DMS53 (cell line): Measurements from ENCODE around the gene ZNF557.
"Not testable (repeated sequence)": the region's sequence is repeated elsewhere in the genome, so short reads cannot be mapped to it uniquely, and the experiment has no call there.

Experiments
- DNase-seq: peaks from one replicate; lab custom pipeline; 2025; lab: John Stamatoyannopoulos, UW

The ZNF557 gene

DNA sequence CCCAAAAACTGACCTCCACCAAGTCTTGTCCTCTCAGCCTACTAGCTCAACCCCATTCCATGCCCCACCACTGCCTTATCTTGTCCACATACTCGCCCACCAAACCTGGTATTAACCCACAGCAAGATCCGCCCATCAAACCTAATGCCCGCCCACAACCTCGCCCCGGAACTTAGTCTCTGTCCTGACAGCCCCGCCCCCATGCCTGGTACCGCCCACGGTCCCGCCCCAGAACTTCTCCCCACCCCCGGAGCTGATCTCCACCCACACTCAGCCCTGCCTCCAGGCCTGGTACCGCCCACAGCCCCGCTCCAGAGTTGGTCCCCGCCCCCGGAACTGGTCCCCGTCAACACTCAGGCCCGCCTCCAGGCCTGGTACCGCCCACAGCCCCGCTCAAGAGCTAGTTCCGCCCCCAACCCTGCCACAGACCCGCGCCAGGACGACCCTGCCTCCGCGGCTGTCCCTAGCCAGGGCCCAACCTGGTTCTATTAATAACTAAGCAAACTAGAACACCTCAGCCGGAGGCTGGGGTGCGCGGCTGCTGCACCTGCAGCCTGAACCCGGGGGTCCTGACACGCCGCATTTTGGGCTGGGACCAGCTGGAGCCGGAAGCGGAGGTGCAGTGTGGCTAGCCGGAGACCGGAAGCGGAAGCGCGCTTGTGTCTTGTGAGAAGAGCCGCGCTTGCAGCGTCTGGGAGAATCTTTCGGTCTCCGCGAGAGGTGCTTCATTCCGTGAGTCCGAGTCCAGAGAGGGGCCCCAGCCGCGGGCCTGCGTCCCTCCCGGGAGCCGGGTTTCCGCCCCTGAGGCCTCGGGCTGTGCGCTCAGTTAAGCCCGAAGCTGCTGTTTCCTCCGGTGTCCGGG lies at the start of gene ZNF557:
ZNF557 (plus strand) TSS at position 662 of the 862 bp plus-strand sequence. CDS start 5,372 bp downstream, outside the sequence.
- DNase-seq = peak; percentile 96

DNA sequence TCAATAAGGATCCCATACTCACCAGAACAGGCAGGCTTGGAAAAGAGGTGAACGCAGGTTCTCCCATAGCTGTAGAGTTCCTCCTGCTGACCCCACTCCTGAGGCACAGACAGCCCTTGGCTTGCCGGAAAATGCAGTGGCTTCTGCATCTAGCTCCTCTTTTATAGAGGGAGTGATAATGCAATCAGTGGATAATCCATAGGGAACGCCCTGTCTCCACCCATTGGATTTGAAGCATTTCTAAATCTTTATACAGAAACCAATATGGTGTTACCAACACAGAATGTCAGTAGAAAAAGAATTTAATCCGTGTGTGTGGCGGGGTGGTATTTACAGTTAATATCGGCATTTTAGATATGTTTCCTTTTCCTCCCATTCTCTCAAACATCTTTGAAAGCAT lies 48.2 kb upstream of the ZNF557 start, which contains the start of gene MBD3L2B:
MBD3L2B (minus strand) TSS at position 101 of the 400 bp plus-strand sequence; CDS start at position 67, 34 bp downstream.
- not testable (repeated sequence) for DNase-seq

DNA sequence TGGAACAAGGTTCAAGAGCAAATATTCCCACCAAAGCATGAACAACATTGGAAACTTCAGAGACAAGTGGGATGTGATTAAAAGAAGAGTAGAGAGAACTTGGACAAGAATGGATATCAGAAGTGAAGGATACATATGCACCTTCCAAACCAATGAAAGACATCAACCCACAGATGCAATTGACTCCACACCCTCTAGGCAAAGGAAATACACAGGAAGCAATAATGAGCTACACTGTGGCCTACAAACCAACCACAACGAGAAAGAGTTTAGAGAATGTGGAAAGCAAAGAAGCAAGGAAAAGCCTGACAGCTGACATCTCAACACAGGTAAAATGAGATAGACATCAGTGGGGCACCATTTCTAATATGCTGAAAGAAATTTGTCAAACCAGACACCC lies 40.7 kb upstream of the ZNF557 start:
- not testable (repeated sequence) for DNase-seq

DNA sequence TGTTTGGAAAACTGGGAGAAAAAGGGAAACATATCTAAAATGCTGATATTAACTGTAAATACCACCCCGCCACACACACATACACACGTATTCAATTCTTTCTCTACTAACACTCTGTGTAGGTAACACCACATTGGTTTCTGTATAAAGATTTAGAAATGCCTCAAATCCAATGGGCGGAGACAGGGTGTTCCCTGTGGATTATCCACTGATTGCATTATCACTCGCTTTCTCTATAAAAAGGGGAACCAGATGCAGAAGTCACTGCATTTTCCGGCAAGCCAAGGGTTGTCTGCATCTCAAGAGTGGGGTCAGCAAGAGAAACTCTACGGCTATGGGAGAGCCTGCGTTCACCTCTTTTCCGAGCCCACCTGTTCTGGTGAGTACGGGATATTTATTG lies 39.2 kb upstream of the ZNF557 start, which contains the start of gene MBD3L5:
MBD3L5 (plus strand) TSS at position 301 of the 400 bp plus-strand sequence; CDS start at position 335, 34 bp downstream.
- DNase-seq = not testable (repeated sequence)

DNA sequence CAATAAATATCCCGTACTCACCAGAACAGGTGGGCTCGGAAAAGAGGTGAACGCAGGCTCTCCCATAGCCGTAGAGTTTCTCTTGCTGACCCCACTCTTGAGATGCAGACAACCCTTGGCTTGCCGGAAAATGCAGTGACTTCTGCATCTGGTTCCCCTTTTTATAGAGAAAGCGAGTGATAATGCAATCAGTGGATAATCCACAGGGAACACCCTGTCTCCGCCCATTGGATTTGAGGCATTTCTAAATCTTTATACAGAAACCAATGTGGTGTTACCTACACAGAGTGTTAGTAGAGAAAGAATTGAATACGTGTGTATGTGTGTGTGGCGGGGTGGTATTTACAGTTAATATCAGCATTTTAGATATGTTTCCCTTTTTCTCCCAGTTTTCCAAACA lies 29.4 kb upstream of the ZNF557 start, which contains the start of gene MBD3L4:
MBD3L4 (minus strand) TSS at position 101 of the 400 bp plus-strand sequence; CDS start at position 66, 35 bp downstream.
- not testable (repeated sequence) for DNase-seq

DNA sequence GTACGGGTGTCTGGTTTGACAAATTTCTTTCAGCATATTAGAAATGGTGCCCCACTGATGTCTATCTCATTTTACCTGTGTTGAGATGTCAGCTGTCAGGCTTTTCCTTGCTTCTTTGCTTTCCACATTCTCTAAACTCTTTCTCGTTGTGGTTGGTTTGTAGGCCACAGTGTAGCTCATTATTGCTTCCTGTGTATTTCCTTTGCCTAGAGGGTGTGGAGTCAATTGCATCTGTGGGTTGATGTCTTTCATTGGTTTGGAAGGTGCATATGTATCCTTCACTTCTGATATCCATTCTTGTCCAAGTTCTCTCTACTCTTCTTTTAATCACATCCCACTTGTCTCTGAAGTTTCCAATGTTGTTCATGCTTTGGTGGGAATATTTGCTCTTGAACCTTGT lies 27.9 kb upstream of the ZNF557 start:
- DNase-seq = not testable (repeated sequence)

DNA sequence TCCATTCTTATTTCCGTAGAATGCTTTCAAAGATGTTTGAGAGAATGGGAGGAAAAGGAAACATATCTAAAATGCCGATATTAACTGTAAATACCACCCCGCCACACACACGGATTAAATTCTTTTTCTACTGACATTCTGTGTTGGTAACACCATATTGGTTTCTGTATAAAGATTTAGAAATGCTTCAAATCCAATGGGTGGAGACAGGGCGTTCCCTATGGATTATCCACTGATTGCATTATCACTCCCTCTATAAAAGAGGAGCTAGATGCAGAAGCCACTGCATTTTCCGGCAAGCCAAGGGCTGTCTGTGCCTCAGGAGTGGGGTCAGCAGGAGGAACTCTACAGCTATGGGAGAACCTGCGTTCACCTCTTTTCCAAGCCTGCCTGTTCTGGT lies 20.5 kb upstream of the ZNF557 start, which contains the start of gene MBD3L2:
MBD3L2 (plus strand) TSS at position 301 of the 400 bp plus-strand sequence; CDS start at position 354, 53 bp downstream.
- not testable (repeated sequence) for DNase-seq

DNA sequence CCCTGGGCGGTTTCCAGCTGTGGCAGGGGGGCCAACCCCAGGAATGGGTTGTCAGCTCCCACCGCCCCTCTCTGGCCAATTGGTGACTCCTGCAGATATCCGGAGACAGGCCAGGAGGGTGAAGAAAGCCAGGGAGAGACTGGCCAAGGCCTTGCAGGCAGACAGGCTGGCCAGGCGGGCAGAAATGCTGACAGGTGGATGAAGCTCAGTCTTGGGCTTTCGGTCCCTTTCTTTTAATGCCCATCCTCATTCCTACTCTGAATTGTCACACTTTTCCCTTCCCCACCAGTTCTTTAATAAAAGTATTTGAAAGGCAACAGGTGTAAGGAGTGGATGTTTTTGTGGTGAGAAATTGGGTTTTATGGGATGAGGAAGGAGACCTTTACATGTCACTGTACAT lies 18.1 kb upstream of the ZNF557 start:
- not testable (repeated sequence) for DNase-seq

DNA sequence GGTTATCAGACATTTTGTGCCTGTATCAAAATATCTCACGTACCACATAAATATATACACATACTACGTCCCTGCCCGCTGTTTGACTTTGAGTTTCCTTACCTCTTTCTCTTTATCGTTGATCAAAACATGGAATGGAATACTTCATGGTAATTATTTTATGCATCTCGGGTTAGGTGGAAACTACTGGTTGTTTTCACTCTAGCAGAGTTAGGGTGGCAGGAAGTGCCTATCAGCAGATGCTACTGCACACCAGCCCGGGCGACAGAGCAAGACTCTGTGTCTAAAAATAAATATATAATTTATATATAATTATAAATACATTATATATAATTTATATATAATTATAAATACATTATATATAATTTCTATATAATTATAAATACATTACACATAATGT lies 16.6 kb upstream of the ZNF557 start:
- DNase-seq = not testable (repeated sequence)

DNA sequence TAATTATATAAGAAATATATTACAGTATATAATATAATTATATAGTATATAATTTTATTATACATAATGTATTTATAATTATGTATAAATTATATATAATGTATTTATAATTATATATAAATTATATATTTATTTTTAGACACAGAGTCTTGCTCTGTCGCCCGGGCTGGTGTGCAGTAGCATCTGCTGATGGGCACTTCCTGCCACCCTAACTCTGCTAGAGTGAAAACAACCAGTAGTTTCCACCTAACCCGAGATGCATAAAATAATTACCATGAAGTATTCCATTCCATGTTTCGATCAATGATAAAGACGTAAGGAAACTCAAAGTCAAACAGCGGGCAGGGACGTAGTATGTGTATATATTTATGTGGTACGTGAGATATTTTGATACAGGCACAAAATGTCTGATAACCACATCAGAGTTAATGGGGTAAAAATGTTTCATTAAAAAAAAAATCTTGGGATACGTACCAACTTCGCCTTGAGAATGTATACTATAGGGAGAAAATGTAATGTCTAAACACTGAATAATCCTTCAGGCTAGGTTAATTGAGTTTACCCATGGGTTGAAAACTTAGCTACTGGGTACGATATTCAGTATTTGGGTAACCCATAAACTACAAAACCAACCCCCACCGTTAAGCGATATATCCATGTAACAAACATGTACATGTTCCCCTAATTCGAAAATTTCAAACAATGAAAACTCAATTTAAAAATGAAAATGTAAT lies 14.7 kb upstream of the ZNF557 start:
- not testable (repeated sequence) for DNase-seq

DNA sequence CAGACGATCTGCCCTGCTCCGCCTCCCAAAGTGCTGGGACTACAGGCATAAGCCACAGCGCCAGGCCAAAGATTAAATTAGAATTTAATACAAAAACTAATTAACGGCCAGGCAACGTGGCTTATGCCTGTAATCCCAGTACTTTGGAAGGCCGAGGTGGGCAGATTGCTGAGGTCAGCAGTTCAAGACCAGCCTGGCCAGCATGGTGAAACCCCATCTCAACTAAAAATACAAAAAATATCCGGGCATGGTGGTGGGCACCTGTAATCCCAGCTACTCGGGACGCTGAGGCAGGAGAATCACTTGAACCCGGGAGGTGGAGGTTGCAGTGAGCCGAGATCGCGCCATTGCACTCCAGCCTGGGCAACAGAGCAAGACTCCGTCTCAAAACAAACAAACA lies 13.8 kb upstream of the ZNF557 start:
- DNase-seq = not testable (repeated sequence)

DNA sequence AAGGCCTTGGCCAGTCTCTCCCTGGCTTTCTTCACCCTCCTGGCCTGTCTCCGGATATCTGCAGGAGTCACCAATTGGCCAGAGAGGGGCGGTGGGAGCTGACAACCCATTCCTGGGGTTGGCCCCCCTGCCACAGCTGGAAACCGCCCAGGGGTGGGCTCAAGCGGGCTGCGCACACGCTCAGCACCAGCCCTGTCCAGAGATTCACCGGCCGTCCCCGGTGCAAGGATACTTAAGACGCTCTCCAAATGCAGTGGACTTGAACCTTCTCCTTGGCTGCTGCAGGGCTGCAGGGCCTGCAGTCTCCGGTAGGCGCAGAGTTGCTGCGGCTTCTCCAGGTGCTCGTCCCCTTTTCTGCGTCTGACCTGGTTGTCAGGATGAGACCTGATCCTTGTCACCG lies 13.1 kb upstream of the ZNF557 start:
- not testable (repeated sequence) for DNase-seq

DNA sequence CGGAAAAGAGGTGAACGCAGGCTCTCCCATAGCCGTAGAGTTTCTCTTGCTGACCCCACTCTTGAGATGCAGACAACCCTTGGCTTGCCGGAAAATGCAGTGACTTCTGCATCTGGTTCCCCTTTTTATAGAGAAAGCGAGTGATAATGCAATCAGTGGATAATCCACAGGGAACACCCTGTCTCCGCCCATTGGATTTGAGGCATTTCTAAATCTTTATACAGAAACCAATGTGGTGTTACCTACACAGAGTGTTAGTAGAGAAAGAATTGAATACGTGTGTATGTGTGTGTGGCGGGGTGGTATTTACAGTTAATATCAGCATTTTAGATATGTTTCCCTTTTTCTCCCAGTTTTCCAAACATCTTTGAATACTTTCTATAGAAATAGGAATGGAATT lies 10.9 kb upstream of the ZNF557 start, which contains the start of gene MBD3L3:
MBD3L3 (minus strand) TSS at position 101 of the 400 bp plus-strand sequence; CDS start at position 30, 71 bp downstream.
- not testable (repeated sequence) for DNase-seq

DNA sequence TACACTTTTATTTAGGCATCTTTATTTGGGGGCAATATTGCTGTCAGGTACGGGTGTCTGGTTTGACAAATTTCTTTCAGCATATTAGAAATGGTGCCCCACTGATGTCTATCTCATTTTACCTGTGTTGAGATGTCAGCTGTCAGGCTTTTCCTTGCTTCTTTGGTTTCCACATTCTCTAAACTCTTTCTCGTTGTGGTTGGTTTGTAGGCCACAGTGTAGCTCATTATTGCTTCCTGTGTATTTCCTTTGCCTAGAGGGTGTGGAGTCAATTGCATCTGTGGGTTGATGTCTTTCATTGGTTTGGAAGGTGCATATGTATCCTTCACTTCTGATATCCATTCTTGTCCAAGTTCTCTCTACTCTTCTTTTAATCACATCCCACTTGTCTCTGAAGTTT lies 9.5 kb upstream of the ZNF557 start:
- DNase-seq = not testable (repeated sequence)

DNA sequence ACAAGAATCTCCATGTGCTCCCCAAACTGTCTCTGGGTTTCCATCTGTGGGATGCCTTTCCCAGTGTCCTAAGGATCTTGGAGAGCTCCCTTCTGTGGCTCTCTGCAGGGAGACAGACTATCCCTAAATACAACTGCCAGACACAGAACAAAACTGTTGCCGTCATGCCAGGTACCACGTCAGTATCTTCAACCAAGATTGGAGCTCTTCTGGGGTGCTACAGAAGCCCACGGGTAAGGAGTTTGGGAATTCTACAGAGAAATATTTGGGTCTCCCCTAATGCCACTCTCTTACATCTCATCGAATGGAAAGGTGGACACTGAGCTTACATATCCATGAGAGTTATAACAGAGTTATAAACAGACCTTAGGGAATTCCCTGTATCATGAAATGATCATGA lies 6.2 kb upstream of the ZNF557 start:
- DNase-seq = no peak

DNA sequence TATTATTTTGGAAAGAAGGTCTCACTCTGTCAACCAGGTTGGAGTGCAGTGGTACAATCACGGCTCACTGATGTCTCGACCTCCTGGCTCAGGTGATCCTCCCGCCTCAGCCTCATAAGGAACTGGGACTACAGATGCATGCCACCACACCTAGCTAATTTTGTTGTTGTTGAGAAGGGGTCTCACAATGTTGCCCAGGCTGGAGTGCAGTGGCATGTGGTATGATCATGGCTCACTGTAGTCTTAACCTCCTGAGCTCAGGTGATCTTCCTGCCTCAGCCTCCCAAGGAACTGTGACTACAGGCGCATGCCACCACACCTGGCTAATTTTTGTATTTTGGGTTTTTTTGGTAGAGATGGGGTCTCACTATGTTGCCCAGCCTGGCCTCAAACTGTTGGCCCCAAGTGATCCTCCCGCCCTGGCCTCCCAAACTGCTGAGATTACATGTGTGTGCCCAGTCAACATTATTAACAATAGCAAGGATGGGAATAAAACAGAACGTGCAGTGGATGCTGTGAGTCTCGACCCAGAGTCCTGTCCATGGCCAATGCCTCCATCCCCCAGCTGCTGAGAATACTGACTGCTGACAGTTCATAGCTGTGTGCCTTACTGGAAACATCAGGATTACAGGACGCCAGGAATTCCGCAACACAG lies 5.6 kb upstream of the ZNF557 start:
- DNase-seq = no peak

DNA sequence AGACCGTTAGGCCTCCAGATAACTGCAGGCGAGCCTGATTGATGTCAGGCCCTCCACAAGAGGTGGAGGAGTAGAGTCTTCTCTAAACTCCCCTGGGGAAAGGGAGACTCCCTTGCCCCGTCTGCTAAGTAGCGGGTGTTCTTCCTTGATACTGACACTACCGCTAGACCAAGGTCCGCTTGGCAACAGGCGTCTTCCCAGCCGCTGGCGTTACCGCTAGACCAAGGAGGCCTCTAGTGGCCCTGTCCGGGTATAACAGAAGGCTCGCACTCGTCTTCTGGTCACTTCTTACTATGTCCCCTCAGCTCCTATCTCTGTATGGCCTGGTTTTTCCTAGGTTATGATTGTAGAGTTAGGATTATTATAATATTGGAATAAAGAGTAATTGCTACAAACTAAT lies 2.4 kb upstream of the ZNF557 start:
- peak; percentile 77 for DNase-seq

DNA sequence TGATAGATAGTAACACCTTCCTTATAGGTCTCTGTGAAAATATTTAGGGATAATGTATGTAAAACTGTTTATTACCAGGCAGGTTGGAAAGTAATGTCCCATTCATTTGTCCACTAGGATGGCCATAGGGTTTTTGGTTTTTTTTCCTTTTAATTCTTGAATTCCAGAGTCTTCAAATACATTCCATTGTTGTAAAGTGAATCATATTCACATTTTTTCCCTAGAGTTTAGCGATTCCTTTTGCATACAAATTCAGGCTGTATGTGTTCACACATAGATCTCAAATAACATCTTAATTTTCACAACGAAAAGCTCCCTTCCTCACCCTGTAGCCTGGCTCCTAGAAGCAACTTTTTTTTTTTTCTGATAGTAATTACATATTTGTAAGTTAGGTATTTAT lies 1.8 kb upstream of the ZNF557 start:
- no peak for DNase-seq

DNA sequence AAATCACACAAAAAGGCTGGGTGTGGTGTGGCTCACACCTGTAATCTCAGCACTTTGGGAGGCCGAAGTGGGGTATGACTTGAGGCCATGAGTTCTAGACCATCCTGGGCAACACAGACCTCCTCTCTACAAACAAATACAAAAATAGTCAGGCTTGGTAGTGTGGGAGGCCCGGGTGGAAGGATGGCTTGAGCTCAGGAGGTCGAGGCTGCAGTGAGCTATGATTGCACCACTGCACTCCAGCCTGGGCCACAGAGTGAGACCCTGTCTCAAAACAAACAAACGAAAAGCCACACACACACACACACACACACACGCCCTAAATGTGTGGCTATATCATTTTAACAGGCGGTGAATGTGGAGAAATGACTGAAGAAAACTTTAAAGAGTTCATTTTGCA lies 904 bp upstream of the ZNF557 start:
- no peak for DNase-seq

DNA sequence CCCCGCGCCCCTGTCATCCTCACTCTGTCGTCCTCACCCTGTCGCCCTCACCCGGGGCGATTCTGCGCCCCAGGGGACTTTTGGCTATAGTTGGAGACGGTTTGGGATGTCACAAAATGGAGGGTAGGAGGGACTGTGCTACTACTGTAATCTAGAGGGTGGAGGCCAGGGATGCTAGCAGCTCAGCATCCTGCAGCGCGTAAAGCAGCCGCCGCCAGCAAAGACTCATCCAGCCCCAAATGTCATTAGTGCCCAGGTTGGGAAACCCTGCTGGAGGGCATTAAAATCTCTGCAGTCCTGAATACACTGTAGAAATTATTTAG lies 362 bp downstream of the ZNF557 start:
- no peak for DNase-seq

DNA sequence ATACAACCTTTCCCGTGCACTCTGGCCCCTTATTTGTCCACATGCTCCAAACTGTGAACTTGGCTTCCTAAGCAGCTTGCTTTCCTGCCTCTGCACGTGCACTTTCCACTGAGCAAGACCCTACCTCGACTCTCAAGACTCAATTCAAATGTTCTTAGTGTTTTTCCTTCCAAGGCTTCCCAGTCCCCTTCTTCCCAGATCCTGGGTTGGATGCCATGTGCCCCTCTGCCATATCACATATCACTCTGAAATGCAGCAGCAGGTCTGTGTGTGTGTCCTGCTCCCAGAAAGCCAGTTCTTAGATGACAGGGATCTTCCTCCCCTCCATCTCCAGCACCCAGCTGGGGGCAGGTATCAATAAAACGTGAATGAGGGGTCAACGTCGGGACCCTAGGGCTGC lies 3.0 kb downstream of the ZNF557 start:
- DNase-seq = no peak

DNA sequence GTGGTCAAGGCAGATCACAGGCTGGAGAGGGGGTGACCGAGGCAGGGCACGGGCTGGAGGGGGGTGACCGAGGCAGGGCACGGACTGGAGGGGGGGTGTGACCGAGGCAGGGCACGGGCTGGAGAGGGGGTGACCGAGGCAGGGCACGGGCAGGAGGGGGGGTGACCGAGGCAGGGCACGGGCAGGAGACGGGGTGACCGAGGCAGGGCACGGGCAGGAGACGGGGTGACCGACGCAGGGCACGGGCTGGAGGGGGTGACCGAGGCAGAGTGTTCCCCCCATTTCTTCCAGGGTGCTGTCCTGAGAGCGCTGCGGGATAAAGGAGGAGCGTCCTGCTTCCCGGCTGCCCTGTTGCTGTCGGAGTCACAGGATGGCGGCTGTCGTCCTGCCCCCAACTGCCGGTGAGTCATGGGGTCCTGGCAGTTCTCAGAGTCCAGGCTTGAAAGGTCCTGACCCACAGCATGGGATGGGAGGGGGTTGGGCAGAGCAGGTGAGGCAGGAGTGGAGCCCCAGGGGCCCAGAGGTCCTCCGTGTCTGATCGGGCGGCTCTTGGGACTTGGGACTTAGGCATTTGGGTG lies 5.3 kb downstream of the ZNF557 start:
- DNase-seq = no peak
